Adrenal gland (tissue), 12 donors: ENCODE measurements around the gene PIK3CG. TPM values are rescaled to one million over a fixed set of nuclear protein-coding genes. Genes with fewer than 3 reads are reported as not detected.
"Not testable (repeated sequence)": the region's sequence is repeated elsewhere in the genome, so short reads cannot be mapped to it uniquely, and the experiment has no call there.

Experiments used
- DNase-seq, 7 donors: peaks; one replicate each; pipeline ENCODE4 v3.0.0-alpha.2; 2019 to 2020
- H3K27ac ChIP-seq, 5 donors: fragments of 200-600 bp; sonication (generic) in 4 of 5; 1 replicate in 3 of 5; 2 replicates in 2 of 5; pipeline versions ENCODE4 v1.5.1 to v1.8.0; 2016 to 2020; ENCODE audit warnings: mild to moderate bottlenecking in 1 of 5
- H3K27me3 ChIP-seq: fragments of 200-600 bp; 2 replicates; pipeline ENCODE4 v1.8.0; 2021
- H3K36me3 ChIP-seq, 2 donors: fragments of 200-600 bp; replicated peaks in 1 of 2; 1 replicate in 1 of 2; 2 replicates in 1 of 2; pipeline versions ENCODE4 v1.5.1 to v1.8.0; 2018 to 2022
- H3K4me1 ChIP-seq, 2 donors: fragments of 200-600 bp; replicated peaks in 1 of 2; 1 replicate in 1 of 2; 2 replicates in 1 of 2; pipeline versions ENCODE4 v1.5.1 to v1.8.0; 2018 to 2021
- H3K4me3 ChIP-seq, 4 donors: fragments of 200-600 bp; sonication (generic) in 3 of 4; one replicate each; pipeline ENCODE4 v1.5.1; 2016 to 2018
- H3K9me3 ChIP-seq, 3 donors: fragments of 200-600 bp; sonication (generic) in 1 of 3; replicated peaks in 1 of 3; 1 replicate in 2 of 3; 2 replicates in 1 of 3; pipeline versions ENCODE4 v1.5.1 to v1.8.0; 2016 to 2021
- CTCF ChIP-seq, 6 experiments: fragments of 450-650 bp in 4 of 6; fragments of 200-600 bp in 2 of 6; sonication (generic) in 1 of 6; IDR thresholded peaks; 1 replicate in 5 of 6; 2 replicates in 1 of 6; pipeline versions ENCODE4 v1.5.1 to v1.8.0; 2016 to 2021; ENCODE audit warnings: antibody characterized with exemption in 6 of 6, mild to moderate bottlenecking in 2 of 6, moderate library complexity in 1 of 6
- POLR2A ChIP-seq, 2 donors: fragments of 450-650 bp; IDR thresholded peaks; one replicate each; pipeline ENCODE4 v1.6.1; 2017; ENCODE audit warnings: antibody characterized with exemption in 2 of 2, mild to moderate bottlenecking in 2 of 2, moderate library complexity in 1 of 2
- WGBS, 4 donors: extraction: QIAGEN DNeasy Blood & Tissue Kit in 2 of 4; methylation state at CpG; one replicate each; pipeline versions ENCODE4 v1.1.5 to v1.1.7; 2013 to 2017; 5-methylcytosine and 5-hydroxymethylcytosine counted together
- intact Hi-C, 2 donors: fragments of 100-400 bp; cut with DNase I; formaldehyde crosslinking; loops; one replicate each; pipeline versions ENCODE4 v1.14.1 to v1.15.0; 2022 to 2023
- polyA plus RNA-seq, 3 donors: library from polyadenylated mRNA; stranded (reverse); fragments of 200-250 nt in 2 of 3; fragments of 350-450 nt in 1 of 3; fragmentation: Illumina TruSeq in 1 of 3; extraction: RNeasy Lipid Tissue Mini Kit (QIAGEN cat#74804) in 1 of 3; gene quantifications; one replicate each; pipeline ENCODE4 v1.2.3, GENCODE V29; 2013 to 2014
- total RNA-seq, 9 donors: library from RNA; depleted of rRNA in 4 of 9; stranded (reverse); fragments of >200 nt in 4 of 9; fragments of 120-200 nt in 1 of 9; fragmentation: NEBNext Ultra II Directional in 1 of 9; extraction: Animal tissue kit (Norgen Biotek cat#: 25700) in 1 of 9; gene quantifications; one replicate each; pipeline versions ENCODE4 v1.1.0 to v1.2.4, GENCODE V29; 2013 to 2023
- donor health status: healthy with polysubstance abuse.
- donor health status: Bipolar disorder and iron deficiency.
- donor health status: DM: yes; HTN: yes; CAD: no.
- donor health status: DM: no; HTN: no; CAD: no.
- donor health status: DM: no; HTN: no; CAD: no.
- donor health status: DM: yes; HTN: yes; CAD: no.

PIK3CG gene
- total and polyA plus RNA-seq, 12 donors: 0.13 to 11.9 (median 4.1) TPM

- Histone ChIP-seq H3K27me3 (no peaks in the 10 kb centered on the region), H3K9me3 (no peaks in the 10 kb centered on the region), H3K36me3 (no peaks in the 10 kb centered on the region), H3K4me3 (no peak overlapping the region), H3K27ac (no peak overlapping the region), H3K4me1 (no peaks in the 10 kb centered on the region)
- intact Hi-C loops: no loop called here
- TF ChIP-seq POLR2A (IDR thresholded peaks at IDR 0.05): no peak
- no peak for TF ChIP-seq CTCF (IDR thresholded peaks at IDR 0.05)
- 84 to 88% (median 87%) methylated on average over 7 of the region's 7 CpGs for WGBS, 4 donors
- DNase-seq: no peak
These were observed 35.6 kb upstream of the PIK3CG start for GRCh38 chr7:106829496-106829895.

- H3K27me3 ChIP-seq, H3K4me1 ChIP-seq, H3K27ac ChIP-seq, H3K4me3 ChIP-seq, H3K9me3 ChIP-seq, DNase-seq, H3K36me3 ChIP-seq, intact Hi-C loops: not testable (repeated sequence)
- WGBS, 4 donors: 83 to 91% (median 89%) methylated on average over 9 of the region's 9 CpGs
These were observed 34.2 kb upstream of the PIK3CG start for GRCh38 chr7:106830896-106831295.

GRCh38 chr7:106836816-106837215 lies 28.3 kb upstream of the PIK3CG start:
- intact Hi-C loops: no loop called here
- no peaks in the 10 kb centered on the region for H3K9me3 ChIP-seq
- H3K4me1 ChIP-seq: no peaks in the 10 kb centered on the region
- H3K4me3 ChIP-seq: no peak overlapping the region
- H3K27ac ChIP-seq: no peak overlapping the region
- no peak for DNase-seq
- TF ChIP-seq CTCF (IDR thresholded peaks at IDR 0.05): no peak
- TF ChIP-seq POLR2A (IDR thresholded peaks at IDR 0.05): no peak
- H3K27me3 ChIP-seq: no peaks in the 10 kb centered on the region
- WGBS, 4 donors: 65 to 86% (median 70%) methylated on average over 2 of the region's 2 CpGs
- no peaks in the 10 kb centered on the region for H3K36me3 ChIP-seq

- Histone ChIP-seq H3K36me3 (no peaks in the 10 kb centered on the region), H3K4me1 (no peaks in the 10 kb centered on the region), H3K4me3 (no peak overlapping the region), H3K27ac (no peak overlapping the region), H3K27me3 (no peaks in the 10 kb centered on the region), H3K9me3 (no peaks in the 10 kb centered on the region)
- DNase-seq: no peak
- 77 to 93% (median 83%) methylated on average over 2 of the region's 2 CpGs for WGBS, 4 donors
- intact Hi-C loops: no loop called here
- TF ChIP-seq POLR2A (IDR thresholded peaks at IDR 0.05): no peak
- no peak for TF ChIP-seq CTCF (IDR thresholded peaks at IDR 0.05)
These were observed 25.6 kb upstream of the PIK3CG start for GRCh38 chr7:106839511-106839910.

- Histone ChIP-seq H3K4me3 (no peak overlapping the region), H3K9me3 (no peaks in the 10 kb centered on the region), H3K36me3 (no peaks in the 10 kb centered on the region), H3K27me3 (no peaks in the 10 kb centered on the region), H3K27ac (no peak overlapping the region), H3K4me1 (no peaks in the 10 kb centered on the region)
- intact Hi-C loops: no loop called here
- no peak for DNase-seq
- no peak for TF ChIP-seq CTCF (IDR thresholded peaks at IDR 0.05)
- TF ChIP-seq POLR2A (IDR thresholded peaks at IDR 0.05): no peak
- 45 to 76% (median 52%) methylated on average over 1 of the region's 1 CpG for WGBS, 4 donors
These were observed 24.7 kb upstream of the PIK3CG start for GRCh38 chr7:106840342-106840741.
